ENCODE data around the gene POLL.

POLL gene

DNA sequence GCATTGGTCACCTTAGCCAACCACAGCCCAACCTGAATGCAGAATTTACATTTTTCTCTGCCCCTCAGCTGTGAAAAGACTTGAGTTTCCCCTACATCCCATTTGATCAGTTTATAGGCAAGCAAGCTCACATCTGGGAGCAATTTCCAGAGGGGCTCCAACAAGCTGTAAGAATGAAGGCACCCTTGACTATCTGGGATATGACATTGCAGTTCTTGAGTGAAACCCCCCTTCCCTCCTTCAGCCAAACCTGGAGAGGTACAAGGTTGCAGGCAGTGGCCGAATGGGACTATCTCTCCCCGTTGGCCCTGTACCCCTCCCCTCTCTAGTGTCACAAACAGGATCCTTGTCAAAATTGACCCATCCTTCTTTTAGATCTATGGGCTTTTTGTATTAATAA is 30.5 kb downstream of the POLL start:
- FAIRE-seq (no peak), DNase-seq (ENCODE audit: insufficient read length, low spot score) (no peak)
- no peak for TF ChIP-seq TAF1 (IDR thresholded peaks at IDR 0.05; ENCODE audit: low read depth, low read length)
- no peak for TF ChIP-seq POLR2AphosphoS5 (IDR thresholded peaks at IDR 0.05; ENCODE audit: low read depth, low read length)
- TF ChIP-seq POLR2A (IDR thresholded peaks at IDR 0.05; ENCODE audit: low read depth, low read length) = no peak
- TF ChIP-seq SPI1 (IDR thresholded peaks at IDR 0.05; ENCODE audit: low read depth, low read length) = no peak
- no peak for TF ChIP-seq POU2F2 (IDR thresholded peaks at IDR 0.05; ENCODE audit: low read depth, low read length)
- no peak for TF ChIP-seq PAX5 (IDR thresholded peaks at IDR 0.05; ENCODE audit: insufficient read depth, low read length, severe bottlenecking)

GRCh38 chr10:101552442-101552841 is 35.6 kb downstream of the POLL start:
- DNase-seq (ENCODE audit: insufficient read length, low spot score) = no peak
- no peak for FAIRE-seq
- TF ChIP-seq PAX5 (IDR thresholded peaks at IDR 0.05; ENCODE audit: insufficient read depth, low read length, severe bottlenecking) (no peak), POU2F2 (IDR thresholded peaks at IDR 0.05; ENCODE audit: low read depth, low read length) (no peak), SPI1 (IDR thresholded peaks at IDR 0.05; ENCODE audit: low read depth, low read length) (no peak), POLR2A (IDR thresholded peaks at IDR 0.05; ENCODE audit: low read depth, low read length) (no peak)

- DNase-seq (ENCODE audit: insufficient read length, low spot score) (no peak), FAIRE-seq (no peak)
- TF ChIP-seq TAF1 (IDR thresholded peaks at IDR 0.05; ENCODE audit: low read depth, low read length) (no peak), PAX5 (IDR thresholded peaks at IDR 0.05; ENCODE audit: insufficient read depth, low read length, severe bottlenecking) (no peak), POLR2A (IDR thresholded peaks at IDR 0.05; ENCODE audit: low read depth, low read length) (no peak), POU2F2 (IDR thresholded peaks at IDR 0.05; ENCODE audit: low read depth, low read length) (no peak), SPI1 (IDR thresholded peaks at IDR 0.05; ENCODE audit: low read depth, low read length) (no peak), POLR2AphosphoS5 (IDR thresholded peaks at IDR 0.05; ENCODE audit: low read depth, low read length) (no peak)
Measured at GRCh38 chr10:101550965-101551364, 37.1 kb downstream of the POLL start.

- FAIRE-seq = no peak
- no peak for DNase-seq (ENCODE audit: insufficient read length, low spot score)
- TF ChIP-seq TAF1 (IDR thresholded peaks at IDR 0.05; ENCODE audit: low read depth, low read length) = no peak
- TF ChIP-seq SPI1 (IDR thresholded peaks at IDR 0.05; ENCODE audit: low read depth, low read length) = no peak
- TF ChIP-seq POLR2AphosphoS5 (IDR thresholded peaks at IDR 0.05; ENCODE audit: low read depth, low read length) = no peak
- TF ChIP-seq POU2F2 (IDR thresholded peaks at IDR 0.05; ENCODE audit: low read depth, low read length) = no peak
- no peak for TF ChIP-seq POLR2A (IDR thresholded peaks at IDR 0.05; ENCODE audit: low read depth, low read length)
- TF ChIP-seq PAX5 (IDR thresholded peaks at IDR 0.05; ENCODE audit: insufficient read depth, low read length, severe bottlenecking) = no peak
Measured at GRCh38 chr10:101545898-101546297, 42.2 kb downstream of the POLL start.

DNA sequence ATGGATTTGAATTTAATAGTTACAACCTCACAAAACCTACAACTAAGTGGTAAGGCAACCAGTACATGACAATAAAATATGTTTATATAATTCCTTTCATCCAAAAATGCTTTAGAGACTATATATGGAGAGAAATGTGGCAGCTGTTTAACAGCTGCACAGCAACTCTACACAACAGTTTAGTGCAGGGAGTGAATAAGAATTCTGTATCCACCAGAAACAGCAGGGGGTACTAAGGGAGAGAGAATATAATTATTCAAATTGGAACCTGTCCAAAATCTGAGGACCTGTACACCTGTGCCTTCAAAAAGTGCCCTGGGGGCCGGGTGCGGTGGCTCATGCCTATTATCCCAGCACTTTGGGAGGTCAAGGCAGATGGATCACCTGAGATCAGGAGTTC is 49.6 kb downstream of the POLL start:
- no peak for TF ChIP-seq POU2F2 (IDR thresholded peaks at IDR 0.05; ENCODE audit: low read depth, low read length)
- TF ChIP-seq SPI1 (IDR thresholded peaks at IDR 0.05; ENCODE audit: low read depth, low read length) = no peak
- TF ChIP-seq POLR2A (IDR thresholded peaks at IDR 0.05; ENCODE audit: low read depth, low read length) = no peak
- no peak for TF ChIP-seq TAF1 (IDR thresholded peaks at IDR 0.05; ENCODE audit: low read depth, low read length)
- FAIRE-seq (no peak), DNase-seq (ENCODE audit: insufficient read length, low spot score) (no peak)

DNA sequence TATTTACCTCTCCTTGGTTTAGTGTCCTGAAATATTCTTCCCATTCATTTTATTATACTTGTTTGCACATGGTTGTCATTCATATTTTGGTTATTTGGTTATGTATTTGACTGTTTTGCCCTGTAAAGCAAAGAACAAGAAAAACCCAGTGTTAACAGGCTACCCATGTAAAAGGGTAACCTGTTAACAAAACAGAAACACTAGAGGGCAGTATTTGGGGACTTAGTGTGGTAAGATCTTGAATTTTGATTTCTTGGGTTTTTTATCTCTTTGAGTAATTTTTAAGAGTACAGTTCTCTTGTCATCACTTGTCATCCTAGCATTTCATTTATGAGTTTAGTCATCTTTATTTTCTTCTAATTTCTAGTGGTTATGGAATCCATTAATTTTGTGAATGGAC is 51.3 kb downstream of the POLL start:
- TF ChIP-seq SPI1 (IDR thresholded peaks at IDR 0.05; ENCODE audit: low read depth, low read length) (no peak), POU2F2 (IDR thresholded peaks at IDR 0.05; ENCODE audit: low read depth, low read length) (no peak), POLR2A (IDR thresholded peaks at IDR 0.05; ENCODE audit: low read depth, low read length) (no peak), TAF1 (IDR thresholded peaks at IDR 0.05; ENCODE audit: low read depth, low read length) (no peak)
- DNase-seq (ENCODE audit: insufficient read length, low spot score) = no peak
- peak; percentile 63 for FAIRE-seq

DNA sequence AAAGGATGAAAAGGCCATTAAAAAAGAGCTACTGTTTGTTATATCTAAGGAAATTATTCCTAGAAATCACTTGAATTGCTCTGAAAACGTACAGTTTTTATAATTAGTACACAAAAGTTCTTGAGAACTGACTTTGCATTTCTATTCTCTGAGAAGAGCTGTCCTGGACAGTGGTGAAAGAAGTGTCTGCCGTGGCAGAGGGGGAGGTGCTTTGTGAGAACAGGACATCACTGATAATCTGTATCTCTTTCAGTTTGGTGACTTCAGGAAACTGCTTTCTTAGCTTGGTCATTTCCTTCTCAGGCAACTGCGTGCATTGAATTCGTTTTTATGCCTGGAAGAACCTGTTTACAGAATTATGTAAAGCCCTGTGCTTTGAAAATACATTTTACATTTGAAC is 52.1 kb downstream of the POLL start:
- peak; percentile 42 for DNase-seq (ENCODE audit: insufficient read length, low spot score)
- peak; percentile 64 for FAIRE-seq
- TF ChIP-seq TAF1 (IDR thresholded peaks at IDR 0.05; ENCODE audit: low read depth, low read length) = no peak
- TF ChIP-seq PAX5 (IDR thresholded peaks at IDR 0.05; ENCODE audit: insufficient read depth, low read length, severe bottlenecking) = no peak
- TF ChIP-seq SPI1 (IDR thresholded peaks at IDR 0.05; ENCODE audit: low read depth, low read length) = no peak
- no peak for TF ChIP-seq POLR2AphosphoS5 (IDR thresholded peaks at IDR 0.05; ENCODE audit: low read depth, low read length)
- no peak for TF ChIP-seq POU2F2 (IDR thresholded peaks at IDR 0.05; ENCODE audit: low read depth, low read length)

DNA sequence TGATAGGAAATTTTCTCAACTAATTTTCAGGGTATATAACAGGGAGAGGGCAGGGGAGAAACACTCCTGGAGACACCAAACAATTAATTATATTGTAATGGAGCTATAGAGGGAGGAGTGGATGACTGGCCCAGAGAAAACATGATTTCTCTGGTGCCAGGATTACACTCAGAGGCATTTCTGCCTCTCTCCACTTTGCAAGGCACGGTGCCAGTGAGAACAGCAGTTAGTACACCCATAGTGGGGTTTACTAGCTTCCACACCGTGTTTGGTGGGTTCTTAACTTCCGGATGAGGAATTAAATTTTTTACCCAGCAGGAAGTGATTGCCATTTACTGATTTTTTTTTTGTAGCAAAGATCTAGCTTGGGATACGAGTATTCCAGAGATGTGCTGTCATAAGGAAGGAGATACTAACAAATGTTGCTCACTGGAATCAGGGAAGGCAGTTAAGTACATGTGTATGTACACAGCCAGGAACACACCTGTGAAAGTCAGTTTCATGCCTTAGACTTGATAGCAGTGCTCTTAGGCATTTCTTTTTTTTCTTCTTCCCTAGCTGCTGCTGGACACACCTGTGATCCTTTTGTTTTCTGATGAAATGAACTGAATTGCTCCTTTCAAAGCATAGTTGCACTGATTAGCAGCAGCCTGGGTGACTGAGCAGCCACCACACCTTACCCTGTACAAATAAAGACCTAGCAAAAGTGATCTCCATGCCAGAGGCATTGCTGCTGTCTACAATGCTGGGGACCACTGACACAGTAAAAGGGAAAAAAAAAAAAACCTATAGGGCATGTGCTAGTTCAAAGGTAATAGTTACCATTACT is 58.1 kb downstream of the POLL start:
- TF ChIP-seq POLR2AphosphoS5 (IDR thresholded peaks at IDR 0.05; ENCODE audit: low read depth, low read length) = no peak
- TF ChIP-seq POU2F2 (IDR thresholded peaks at IDR 0.05; ENCODE audit: low read depth, low read length) = no peak
- TF ChIP-seq PAX5 (IDR thresholded peaks at IDR 0.05; ENCODE audit: insufficient read depth, low read length, severe bottlenecking) = no peak
- TF ChIP-seq SPI1 (IDR thresholded peaks at IDR 0.05; ENCODE audit: low read depth, low read length) = no peak
- DNase-seq (ENCODE audit: insufficient read length, low spot score) (no peak), FAIRE-seq (no peak)

- TF ChIP-seq POLR2AphosphoS5 (IDR thresholded peaks at IDR 0.05; ENCODE audit: low read depth, low read length) (no peak), TAF1 (IDR thresholded peaks at IDR 0.05; ENCODE audit: low read depth, low read length) (no peak), POLR2A (IDR thresholded peaks at IDR 0.05; ENCODE audit: low read depth, low read length) (no peak), PAX5 (IDR thresholded peaks at IDR 0.05; ENCODE audit: insufficient read depth, low read length, severe bottlenecking) (no peak), POU2F2 (IDR thresholded peaks at IDR 0.05; ENCODE audit: low read depth, low read length) (no peak), SPI1 (IDR thresholded peaks at IDR 0.05; ENCODE audit: low read depth, low read length) (no peak)
- DNase-seq (ENCODE audit: insufficient read length, low spot score) (no peak), FAIRE-seq (no peak)
Measured at GRCh38 chr10:101529207-101529606, 58.9 kb downstream of the POLL start.

Data from GM12891 (cell line).